Ishikawa (cell line): Measurements from ENCODE around the gene MAST4.

Experiments
- EGR1 ChIP-seq: IDR thresholded peaks from 2 replicates; pipeline ENCODE4 v1.6.1; 2012
- TAF1 ChIP-seq: IDR thresholded peaks from 2 replicates; pipeline ENCODE4 v1.6.1; 2012; ENCODE audit warnings: low read depth, mild to moderate bottlenecking
- TF ChIP-seq, protein P1 (sequence below): IDR thresholded peaks from 2 replicates; pipeline ENCODE4 v1.6.1; 2012; ENCODE audit warnings: low read depth, mild to moderate bottlenecking
- TF ChIP-seq, protein P2 (sequence below): IDR thresholded peaks from 2 replicates; pipeline ENCODE4 v1.6.1; 2012

DNA sequence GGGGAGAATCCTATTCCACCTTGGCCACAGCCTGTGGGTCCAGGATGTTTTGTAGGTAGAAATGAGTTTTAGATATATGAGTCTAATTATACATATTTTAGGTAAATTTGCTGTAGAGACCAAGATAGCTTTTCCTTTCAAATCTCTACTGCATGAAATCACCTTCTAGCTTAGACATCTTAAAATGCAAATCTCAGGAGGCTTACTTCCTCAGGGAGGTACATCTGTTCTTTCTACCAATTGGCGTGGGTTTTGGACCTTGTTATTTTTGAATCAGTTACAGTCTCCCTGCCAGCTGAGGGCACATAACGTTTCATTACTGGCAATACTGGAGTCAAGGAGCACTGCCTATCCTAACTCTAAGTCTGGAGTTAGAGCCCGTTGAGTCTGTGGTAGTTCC is 28.7 kb upstream of the MAST4 start:
- TF ChIP-seq, protein P1, sequence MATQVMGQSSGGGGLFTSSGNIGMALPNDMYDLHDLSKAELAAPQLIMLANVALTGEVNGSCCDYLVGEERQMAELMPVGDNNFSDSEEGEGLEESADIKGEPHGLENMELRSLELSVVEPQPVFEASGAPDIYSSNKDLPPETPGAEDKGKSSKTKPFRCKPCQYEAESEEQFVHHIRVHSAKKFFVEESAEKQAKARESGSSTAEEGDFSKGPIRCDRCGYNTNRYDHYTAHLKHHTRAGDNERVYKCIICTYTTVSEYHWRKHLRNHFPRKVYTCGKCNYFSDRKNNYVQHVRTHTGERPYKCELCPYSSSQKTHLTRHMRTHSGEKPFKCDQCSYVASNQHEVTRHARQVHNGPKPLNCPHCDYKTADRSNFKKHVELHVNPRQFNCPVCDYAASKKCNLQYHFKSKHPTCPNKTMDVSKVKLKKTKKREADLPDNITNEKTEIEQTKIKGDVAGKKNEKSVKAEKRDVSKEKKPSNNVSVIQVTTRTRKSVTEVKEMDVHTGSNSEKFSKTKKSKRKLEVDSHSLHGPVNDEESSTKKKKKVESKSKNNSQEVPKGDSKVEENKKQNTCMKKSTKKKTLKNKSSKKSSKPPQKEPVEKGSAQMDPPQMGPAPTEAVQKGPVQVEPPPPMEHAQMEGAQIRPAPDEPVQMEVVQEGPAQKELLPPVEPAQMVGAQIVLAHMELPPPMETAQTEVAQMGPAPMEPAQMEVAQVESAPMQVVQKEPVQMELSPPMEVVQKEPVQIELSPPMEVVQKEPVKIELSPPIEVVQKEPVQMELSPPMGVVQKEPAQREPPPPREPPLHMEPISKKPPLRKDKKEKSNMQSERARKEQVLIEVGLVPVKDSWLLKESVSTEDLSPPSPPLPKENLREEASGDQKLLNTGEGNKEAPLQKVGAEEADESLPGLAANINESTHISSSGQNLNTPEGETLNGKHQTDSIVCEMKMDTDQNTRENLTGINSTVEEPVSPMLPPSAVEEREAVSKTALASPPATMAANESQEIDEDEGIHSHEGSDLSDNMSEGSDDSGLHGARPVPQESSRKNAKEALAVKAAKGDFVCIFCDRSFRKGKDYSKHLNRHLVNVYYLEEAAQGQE = no peak
- TF ChIP-seq TAF1 = no peak
- TF ChIP-seq EGR1 = no peak
- TF ChIP-seq, protein P2, sequence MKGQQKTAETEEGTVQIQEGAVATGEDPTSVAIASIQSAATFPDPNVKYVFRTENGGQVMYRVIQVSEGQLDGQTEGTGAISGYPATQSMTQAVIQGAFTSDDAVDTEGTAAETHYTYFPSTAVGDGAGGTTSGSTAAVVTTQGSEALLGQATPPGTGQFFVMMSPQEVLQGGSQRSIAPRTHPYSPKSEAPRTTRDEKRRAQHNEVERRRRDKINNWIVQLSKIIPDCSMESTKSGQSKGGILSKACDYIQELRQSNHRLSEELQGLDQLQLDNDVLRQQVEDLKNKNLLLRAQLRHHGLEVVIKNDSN = no peak
